GM03348 (cell line): Measurements from ENCODE around the gene FSTL4.
"Not testable (repeated sequence)": the region's sequence is repeated elsewhere in the genome, so short reads cannot be mapped to it uniquely, and the experiment has no call there.

Experiments used
- DNase-seq: peaks from one replicate; pipeline ENCODE4 v3.0.0; 2012; ENCODE audit warnings: low spot score

The FSTL4 gene

DNA sequence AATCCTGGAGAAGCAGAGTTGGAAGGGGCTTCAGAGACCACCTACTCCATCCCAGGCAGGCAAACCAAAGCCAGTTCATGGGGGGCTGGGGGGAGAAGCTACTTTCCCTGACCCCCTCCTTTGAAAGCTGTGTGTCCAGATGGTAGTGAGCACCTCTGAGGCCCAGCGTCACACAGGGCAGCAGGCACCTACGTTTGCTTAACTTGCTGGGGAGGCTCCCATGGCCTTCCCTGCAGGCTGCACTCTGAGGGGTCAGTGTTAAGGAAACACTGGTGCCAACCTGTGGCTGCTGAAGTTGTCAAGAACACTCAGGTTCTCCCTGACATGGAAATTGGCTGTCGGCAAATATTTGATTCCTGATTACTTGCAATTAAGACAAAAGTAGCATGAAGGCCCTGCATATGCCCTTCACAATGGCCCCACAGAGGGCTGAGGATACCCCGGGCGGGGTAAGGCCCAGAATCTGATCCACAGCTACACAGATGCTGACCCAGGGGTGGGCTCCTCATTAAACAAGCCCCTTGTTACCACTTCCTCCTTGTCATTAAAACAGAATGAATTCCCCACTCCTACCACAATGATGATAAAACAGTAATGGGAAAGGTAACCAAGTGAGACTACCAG lies 208.5 kb downstream of the FSTL4 start:
- no peak for DNase-seq

DNA sequence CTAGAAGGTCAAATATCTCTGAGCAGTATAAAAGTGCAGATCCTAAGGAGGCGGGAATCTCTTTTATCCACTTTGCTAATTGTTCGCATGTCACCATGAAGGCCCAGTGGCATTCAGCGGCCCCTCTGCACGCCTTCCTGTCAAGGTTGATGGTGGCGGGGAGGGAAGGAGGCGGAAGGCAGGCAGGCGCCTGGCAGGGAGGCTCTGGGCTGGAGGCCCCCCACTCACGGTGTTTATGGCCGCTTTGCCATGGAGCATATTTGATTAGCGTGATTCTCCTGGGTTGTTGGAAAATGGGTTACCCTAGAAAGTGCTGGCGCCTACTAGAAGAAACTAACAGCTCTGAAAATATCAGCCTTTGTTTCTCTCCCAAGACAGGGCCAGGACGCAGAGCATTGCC lies 209.6 kb downstream of the FSTL4 start:
- DNase-seq, result no peak

DNA sequence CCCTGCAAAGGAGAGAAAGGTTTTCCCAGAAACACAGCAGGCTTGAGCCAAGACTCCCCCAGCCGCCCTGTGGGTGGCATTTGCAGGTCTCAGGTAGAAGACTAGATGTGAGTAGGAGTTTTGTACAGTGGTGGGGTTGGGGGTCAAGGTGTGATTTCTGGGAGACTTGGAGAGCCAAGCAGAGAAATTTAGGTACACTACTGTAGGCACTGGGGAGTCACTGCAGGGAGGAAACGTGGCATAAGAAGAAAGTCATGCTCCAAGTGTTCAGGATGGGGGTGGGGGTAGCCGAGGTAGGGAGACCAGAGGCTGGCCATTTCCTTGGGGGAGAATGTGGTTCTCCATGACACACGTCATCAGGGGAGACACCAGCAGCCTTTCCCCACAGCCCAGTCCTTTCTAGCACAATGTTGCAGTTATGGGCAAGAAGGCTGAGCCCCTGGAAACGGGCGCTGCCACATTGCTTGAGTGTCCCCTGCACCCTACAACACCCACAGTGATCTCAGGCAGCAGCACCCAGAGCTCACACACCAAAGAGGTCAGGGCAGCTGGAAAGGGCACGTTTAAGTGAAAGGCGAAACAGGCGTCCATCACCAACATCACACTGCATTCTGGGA lies 210.5 kb downstream of the FSTL4 start:
- no peak for DNase-seq

DNA sequence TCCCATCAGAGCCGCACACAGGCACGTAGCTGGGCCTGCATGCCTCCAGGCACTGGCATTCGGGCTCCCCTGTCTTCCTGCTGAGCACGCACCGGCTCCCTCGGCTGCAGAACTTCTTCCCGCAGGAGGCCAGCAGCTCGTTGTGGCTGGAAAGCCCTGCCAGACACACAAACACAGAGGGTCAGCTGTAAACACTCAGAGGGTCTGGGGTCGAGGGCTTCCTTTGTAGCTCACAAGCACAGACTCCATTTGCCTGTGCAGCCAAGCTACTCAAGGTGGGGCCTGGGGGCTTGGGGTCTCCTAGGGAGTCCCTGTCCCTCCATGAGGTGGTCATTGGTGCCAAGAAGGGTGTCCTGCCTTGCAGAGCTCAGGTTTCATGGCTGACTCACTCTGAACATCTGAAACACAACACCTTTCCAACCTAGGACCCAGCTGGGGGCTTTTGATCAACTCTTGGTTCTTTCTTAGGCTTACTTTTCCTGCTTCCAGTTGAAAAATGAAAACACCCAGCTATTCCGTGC lies 211.4 kb downstream of the FSTL4 start:
- DNase-seq, result no peak

DNA sequence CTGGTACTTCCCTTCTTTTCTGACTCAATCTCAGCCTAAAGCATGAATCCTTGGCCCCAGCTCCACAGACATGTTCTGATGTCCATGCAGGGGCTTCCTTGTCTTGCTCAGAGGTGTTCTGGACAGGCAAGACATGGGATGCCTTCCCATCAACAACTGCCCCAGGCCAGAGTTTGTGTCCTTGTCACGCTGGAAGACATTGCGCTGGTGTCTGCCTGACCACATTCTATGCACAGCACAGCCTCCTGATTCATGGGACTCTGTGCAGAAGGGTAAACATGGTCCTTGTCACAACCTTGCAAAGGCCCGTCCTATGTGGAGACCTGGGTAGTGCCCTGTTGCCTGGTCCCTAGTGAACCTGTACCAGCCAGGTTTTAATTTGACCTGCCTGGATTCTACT lies 212.2 kb downstream of the FSTL4 start:
- DNase-seq, result no peak

DNA sequence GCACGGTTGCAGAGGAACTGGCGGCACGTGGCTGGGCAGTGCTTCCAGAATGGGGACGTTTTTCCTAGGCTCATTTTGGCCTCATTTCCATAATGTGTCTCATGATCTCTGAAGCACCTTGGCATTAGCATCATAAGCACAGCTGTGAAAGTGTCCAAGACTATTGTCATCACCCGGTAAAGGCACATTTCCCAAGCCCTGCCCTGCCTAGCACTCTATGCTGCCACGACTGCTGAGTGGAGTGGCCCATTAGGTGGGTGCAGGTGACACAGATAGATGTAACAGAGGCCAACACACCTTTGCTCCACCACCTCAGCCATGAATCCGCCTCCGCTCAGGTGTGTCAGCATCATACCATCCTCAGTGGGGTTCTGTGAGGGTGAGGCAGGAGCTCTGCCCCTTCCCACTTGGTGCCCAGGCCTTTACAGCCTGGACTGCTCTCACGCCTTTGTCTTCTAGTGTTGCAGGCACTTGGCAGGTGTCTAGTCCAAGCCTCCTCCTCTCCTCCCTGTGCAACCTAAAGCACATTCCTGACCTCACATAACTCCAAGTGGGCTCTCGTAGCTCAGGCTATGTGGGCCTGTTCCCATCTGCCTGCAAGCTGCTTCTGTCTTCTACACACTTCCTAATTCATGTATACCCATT lies 213.0 kb downstream of the FSTL4 start:
- DNase-seq, result no peak

DNA sequence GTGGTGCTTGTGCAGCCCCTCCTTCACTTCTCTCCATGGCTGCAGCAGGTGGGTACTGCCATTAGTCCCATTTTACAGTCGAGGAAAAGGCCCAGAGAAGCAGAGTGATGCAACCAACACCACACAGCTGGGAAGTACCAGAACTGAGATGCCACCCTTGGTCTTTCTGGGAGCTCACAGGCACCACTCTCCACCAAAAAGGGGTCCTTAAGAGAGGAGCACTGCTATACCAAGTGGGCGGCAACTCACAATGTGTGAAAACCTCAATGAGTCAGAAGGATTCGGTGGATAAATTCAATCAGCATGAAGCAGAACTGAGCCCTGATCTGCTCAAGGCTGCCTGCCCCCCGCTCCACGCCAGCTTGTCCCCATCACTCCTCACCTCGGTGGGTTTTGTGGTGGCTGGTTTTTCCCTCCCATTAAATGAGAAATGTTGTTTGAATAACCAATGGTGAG lies 213.7 kb downstream of the FSTL4 start:
- no peak for DNase-seq

DNA sequence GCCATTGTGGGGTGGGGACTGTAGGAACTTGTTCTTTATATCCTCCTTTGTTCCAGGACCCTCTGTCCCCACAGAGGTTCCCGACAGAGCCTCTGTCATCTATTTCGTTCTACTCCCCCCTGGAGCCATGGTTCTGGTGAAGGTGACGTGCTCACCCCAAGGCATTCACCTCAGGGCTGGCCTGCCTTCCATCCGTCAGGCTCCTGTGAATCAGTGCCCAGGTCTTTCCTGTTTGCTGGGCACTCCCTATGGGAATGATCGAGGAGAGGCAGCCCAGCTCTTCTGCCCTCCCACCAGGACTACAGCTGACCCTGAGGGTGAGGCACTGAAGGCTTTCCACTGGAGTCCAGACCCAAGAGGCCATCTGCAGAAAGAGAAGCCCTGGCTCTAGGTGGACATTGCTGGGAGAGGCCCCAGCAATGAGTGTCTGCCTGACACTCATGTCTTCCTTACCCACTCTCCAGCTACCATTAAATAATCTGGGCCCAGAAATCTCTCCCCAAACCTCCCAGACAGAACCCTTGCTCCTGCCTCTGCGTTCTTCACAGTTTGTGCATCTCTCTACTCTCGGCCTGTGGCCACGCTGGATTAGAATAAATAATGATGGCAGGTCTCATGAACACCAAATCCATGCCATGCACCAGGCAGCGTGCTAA lies 214.2 kb downstream of the FSTL4 start:
- DNase-seq, result no peak

DNA sequence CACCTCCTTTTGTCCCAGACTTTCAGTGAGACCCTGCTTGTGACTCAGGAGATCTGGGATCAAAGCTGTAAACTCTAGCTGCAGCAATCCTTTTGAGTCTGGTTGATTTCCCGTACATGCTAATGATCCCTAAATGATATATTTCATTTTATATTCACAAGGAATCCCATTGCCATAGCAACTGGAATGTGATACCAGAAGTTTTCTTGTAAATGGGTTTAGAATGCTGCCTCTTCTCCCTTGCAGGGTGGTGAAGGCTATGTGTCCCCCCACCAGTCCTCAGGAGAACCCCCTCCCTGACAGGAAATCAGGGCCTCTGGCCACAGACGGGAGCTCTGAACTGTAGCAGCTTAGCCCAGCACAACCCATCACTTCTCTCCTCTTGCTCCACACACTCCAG lies 215.0 kb downstream of the FSTL4 start:
- DNase-seq, result no peak

DNA sequence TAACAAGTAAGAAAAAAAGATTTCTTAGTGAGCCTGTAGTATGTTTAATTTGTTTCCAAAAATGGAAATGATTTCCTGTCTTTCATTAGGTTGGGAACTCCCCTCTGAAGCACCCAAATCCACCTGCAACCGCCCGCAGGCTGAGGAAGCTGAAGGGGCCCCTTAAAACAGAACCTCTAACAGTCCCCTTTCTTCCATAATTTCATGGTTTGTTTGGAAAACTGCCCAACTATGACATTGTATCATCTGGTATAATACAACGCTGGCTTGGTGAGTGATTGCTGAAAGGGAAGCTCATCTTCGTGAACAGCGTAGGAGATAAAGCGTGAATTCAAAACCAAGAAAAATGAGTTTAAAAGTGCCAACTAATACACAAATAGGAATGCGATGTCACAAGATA lies 215.5 kb downstream of the FSTL4 start:
- DNase-seq, result no peak

DNA sequence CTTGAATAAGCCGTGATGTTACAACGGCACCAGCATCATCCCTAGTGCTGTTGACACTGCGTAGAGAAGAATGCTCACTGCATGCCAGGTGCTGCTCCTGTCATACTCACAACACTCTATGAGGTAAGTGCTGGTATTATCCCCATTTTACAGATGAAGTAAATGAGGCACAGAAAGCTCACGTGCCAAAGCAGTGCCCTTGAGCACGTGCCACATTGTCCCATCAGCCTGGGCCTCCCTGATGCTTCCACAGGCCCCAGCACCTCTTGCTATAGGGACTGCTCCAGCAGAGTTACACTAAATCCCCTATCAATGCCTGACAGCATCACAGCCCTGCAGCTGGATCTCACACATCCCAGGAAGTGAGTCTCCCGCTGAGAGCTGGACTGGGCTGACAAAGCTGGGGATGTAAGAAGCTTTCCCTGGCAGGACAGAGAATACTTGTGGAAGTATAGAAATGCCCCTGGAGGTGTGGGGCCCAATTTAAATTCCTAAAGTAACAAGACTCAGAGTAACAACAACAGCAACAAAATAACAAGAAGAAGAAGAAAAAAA lies 216.1 kb downstream of the FSTL4 start:
- DNase-seq, result no peak

DNA sequence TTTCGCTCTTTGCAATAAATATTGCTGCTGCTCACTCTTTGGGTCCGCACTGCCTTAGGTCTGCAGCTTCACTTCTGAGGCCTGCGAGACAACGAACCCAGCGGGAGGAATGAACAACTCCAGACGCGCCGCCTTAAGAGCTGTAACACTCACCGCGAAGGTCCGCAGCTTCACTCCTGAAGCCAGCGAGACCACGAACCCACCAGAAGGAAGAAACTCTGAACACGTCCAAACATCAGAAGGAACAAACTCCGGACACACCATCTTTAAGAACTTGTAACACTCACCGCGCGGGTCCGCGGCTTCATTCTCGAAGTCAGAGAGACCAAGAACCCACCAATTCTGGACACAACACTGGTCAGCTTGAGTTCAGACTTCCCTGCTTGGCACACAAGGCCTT lies 217.1 kb downstream of the FSTL4 start:
- DNase-seq, result not testable (repeated sequence)

DNA sequence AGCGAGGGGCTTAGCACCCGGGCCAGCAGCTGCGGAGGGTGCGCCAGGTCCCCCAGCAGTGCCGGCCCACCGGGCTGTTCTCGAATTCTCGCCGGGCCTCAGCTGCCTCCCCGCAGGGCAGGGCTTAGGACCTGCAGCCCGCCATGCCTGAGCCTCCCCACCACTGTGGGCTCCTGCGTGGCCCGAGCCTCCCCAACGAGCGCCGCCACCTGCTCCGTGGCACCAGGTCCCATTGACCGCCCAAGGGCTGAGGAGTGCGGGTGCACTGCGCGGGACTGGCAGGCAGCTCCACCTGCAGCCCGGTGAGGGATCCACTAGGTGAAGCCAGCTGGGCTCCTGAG lies 217.9 kb downstream of the FSTL4 start:
- not testable (repeated sequence) for DNase-seq

DNA sequence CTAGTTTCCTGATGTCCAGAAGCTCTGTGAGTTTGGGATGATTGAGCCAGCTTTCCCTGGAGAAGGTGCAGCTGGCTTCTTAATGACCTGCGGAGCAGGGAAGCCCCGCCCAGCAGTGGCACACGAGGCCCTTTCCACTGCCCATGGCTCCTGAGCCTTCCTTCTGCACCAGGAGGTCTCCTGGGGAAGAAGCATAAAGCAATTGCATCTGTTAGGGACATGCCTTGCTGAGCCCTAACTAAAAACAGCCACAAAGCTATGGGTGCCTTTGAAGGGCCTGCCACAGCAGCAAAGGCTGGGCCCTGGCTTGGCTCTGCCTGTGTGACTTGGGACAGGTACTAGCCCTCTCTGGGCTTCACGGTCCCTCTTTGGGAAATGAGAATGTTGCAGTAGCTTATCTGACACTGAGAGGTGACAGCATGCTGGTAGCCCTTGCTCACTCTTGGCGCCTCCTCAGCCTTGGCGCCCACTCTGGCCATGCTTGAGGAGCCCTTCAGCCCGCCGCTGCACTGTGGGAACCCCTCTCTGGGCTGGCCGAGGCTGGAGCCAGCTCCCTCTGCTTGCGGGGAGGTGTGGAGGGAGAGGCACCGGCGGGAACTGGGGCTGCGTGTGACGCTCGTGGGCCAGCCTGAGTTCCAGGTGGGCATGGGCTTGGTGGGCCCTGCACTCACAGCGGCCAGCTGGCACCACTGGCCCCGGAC lies 218.4 kb downstream of the FSTL4 start:
- no peak for DNase-seq

DNA sequence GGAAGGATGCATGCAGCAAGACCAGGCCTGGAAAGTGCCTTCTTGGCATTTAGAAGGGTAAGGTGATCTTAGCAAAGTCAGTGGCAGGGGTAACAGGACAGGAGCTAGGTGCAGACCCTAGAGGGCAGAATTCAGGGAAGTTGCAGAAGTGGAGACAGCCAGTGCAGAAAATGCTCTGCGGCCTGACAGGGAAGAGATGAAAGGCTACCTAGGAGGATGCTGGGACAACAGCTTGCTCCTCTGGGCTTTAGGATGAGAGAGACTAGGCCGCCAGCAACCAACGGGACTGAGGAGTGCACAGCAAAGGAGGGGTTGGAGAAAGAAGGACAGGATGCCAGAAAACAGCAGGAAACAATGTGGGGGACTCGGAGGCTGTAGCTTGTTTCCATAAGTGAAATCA lies 219.9 kb downstream of the FSTL4 start:
- DNase-seq, result no peak

DNA sequence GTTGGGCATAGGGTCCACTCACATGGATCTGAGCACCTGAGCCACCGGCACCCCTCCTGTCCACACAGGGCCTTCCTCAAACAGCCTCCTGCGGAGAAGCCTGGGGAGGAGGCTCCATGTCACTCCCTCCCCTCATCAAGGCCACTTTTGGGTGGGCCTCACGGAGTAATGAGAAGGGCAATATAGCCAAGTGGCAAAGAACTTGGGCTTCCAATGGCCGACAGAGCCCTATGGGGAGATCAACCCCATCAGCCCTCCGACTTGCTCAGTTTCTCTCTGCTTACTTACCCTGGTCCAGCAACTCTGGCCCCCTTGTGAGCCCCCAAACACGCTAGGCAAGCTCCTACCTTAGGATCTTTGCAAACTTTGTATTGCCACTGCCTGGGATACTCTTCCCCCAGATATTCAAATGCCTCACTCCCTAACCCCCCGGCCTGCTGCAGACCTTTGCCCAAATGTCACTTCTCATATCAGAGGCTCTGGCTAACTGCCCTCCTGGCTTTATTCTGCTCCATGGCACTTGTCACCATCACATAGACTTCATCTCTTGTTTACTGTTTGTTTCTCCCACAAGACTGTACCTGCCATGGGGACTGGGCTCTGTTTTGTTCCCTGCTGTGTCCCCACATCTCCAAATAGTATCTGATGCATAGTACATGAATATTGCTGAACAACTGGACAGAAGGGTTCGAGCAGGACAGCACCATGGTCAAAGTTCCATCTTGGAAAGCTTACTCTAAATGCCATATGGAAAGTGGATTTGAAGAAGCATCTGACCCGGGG lies 220.8 kb downstream of the FSTL4 start:
- no peak for DNase-seq

DNA sequence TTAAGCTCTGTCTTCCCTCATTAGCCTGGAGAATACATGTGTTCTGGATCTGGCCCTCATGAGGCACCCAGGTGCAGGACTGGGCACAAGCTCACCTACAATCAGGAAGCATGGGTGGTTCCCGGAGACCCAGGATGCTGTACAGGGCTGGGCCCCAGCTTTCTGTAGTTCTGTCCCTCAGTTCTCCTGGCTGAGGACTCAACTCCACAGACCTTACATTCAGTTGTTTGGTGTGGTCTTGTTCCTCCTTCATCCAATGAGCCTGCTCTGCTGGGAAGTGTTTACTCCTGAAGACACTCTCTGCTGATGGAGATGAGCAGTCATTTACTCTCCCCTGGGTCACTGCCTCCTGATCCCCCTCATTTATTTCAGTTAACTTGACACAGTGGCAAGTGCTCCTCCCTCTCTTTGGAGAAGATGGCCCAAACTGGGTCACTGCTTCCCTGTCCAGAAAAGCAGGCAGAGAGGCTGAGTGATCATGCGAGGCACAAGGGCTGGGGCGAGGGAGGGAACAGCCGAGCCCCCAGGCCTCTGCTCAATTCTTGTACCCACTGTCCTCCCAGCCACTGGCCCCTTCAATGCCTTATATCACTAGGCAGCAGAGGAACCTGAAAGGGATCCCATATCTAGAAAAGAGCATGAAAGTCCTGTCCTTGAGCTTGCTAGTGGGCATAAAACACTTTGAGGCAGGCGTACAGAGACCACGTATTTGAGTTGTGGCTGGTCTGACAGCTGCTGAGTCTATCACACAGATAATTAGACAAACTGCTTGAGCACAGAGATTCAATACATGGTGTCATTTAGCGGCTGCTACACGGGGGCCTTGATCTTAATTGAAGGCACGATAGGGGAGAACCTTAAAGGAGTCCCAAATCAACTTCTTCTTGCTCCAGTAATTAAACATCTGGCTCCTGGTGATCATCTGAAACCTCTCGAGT lies 221.7 kb downstream of the FSTL4 start:
- no peak for DNase-seq

DNA sequence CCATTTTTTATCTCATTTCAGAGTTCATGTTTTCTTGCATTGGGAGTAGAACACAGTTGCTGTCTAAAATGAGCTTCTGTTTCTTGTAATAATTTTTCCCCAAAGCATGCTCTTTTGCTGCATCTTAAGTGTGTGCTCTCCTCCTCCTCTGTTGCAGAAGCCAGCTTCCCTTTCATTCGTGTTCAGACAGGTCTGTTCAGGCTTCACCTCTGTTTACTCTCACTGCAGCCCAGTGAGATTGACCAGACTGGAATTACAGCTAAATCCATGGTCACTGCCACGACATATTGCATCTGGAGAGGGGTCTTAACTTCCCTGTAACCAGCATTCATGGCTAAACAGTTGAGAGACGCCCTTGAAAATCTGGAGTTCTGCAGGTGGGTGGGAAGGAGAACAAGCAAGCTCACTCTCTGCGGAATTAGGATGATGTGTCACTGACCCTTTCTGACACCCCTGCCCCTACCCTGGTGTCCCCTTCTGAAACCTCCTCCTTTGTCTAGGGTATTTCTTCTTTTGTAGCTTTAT lies 223.2 kb downstream of the FSTL4 start:
- no peak for DNase-seq

DNA sequence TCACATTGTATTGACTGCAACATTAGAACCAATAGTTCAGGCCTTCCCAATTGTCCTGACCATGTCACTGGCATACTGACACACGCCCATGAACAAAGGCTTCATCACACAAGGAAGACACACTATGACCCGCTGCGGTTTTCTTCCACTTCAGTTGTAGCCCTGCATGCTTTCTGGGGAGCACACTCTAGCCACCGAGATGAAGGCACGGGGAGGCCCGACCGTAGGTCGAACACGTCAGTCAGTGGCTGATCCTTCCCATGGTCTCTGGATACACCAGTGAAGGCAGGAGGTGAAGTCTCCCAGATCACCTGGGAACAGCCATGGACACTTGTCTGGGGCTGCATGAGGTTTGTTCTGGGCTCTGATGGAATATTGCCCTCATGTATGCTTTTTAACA lies 224.7 kb downstream of the FSTL4 start:
- DNase-seq, result no peak

DNA sequence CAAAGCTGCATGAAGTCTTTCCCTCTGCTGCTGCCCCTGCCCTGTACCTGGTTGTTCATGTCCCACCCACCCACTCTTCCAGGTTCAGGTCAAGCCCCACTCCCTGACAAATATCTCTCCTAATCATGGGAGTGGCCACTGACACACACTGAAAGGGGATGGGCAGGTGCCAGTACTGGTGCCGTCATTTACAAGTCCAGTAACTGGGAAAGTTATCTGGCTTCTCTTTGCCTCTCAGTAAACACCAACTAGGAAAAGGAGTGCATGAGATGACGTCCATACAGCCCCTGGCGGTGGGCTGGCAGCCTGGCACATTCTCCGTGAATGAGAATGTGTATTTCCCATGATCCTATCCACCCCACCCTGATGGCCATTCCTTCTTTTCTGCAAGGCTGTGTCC lies 225.2 kb downstream of the FSTL4 start:
- DNase-seq, result no peak
